GM12878 (cell line): ENCODE measurements around the gene PKN3. TPM values are rescaled to one million over a fixed set of nuclear protein-coding genes. Genes with fewer than 3 reads are reported as not detected.

Experiments
- ATAC-seq: fragments of 200-7000 bp; cut with Tn5 transposase; 3 replicates; pipeline ENCODE4 v1.9.1; 2020; ENCODE audit warnings: mild to moderate bottlenecking, moderate library complexity
- BruUV-seq: library from RNA; stranded (reverse); fragments of 400-500 nt; replicated peaks from 2 replicates; lab custom pipeline; 2021; lab: Mats Ljungman, UMichigan
- CTCF ChIA-PET: fragments of 300-600 bp; sonication (Branson Sonifier 250); formaldehyde crosslinking; extraction: SDS; loops from one replicate; lab custom pipeline; 2021; ENCODE audit warnings: inconsistent platforms; lab: Yijun Ruan, JAX
- POLR2A ChIA-PET: fragments of 350-600 bp; formaldehyde crosslinking; extraction: SDS; loops from one replicate; lab custom pipeline; 2021; ENCODE audit warnings: inconsistent platforms; lab: Charles Lee
- RAD21 ChIA-PET: fragments of 300-600 bp; sonication (Branson Sonifier 250); formaldehyde crosslinking; loops from one replicate; lab custom pipeline; 2023; ENCODE audit warnings: antibody characterized with exemption; ENCODE audit not compliant: unreplicated experiment; lab: Charles Lee
- SMC1A ChIA-PET: fragments of 300-600 bp; sonication (Branson Sonifier 250); formaldehyde crosslinking; loops from one replicate; lab custom pipeline; 2023; ENCODE audit not compliant: unreplicated experiment, uncharacterized antibody; lab: Charles Lee
- DNase-seq: peaks from one replicate; pipeline ENCODE4 v3.0.0-alpha.2; 2011; ENCODE audit warnings: low read depth, low spot score
- FAIRE-seq: peaks from 3 replicates; lab custom pipeline; 2011; peaks lifted over from hg19 to GRCh38; lab: Jason Lieb, UNC
- H2AFZ ChIP-seq: 2 replicates; pipeline ENCODE4 v1.6.0; 2011; ENCODE audit warnings: low read depth, low read length, control low read depth; ENCODE audit not compliant: control insufficient read depth
- H3K27ac ChIP-seq: 2 replicates; pipeline ENCODE4 v1.5.1; 2011; ENCODE audit warnings: control low read depth; ENCODE audit not compliant: control insufficient read depth, insufficient read depth
- H3K27me3 ChIP-seq, 2 experiments: replicated peaks in 1 of 2; 2 replicates each; pipeline versions ENCODE4 v1.6.0 to v1.6.1; 2011; ENCODE audit warnings: low read length in 1 of 2; ENCODE audit not compliant: control insufficient read depth in 2 of 2, insufficient read depth in 2 of 2
- H3K36me3 ChIP-seq, 2 experiments: 2 replicates each; pipeline ENCODE4 v1.5.1; 2011; ENCODE audit warnings: low read length in 1 of 2; ENCODE audit not compliant: control insufficient read depth in 2 of 2, insufficient read depth in 2 of 2
- H3K4me1 ChIP-seq: 2 replicates; pipeline ENCODE4 v1.6.1; 2011; ENCODE audit warnings: mild to moderate bottlenecking, low read length, moderate library complexity, mixed read lengths; ENCODE audit not compliant: control insufficient read depth, insufficient read depth
- H3K4me2 ChIP-seq: 2 replicates; pipeline ENCODE4 v1.6.0; 2011; ENCODE audit warnings: control low read depth; ENCODE audit not compliant: control insufficient read depth, insufficient read depth
- H3K4me3 ChIP-seq: fragments of 200-600 bp; sonication (generic); 2 replicates; pipeline ENCODE4 v1.5.1; 2016
- H3K79me2 ChIP-seq: 2 replicates; pipeline ENCODE4 v1.6.0; 2011; ENCODE audit warnings: low read length; ENCODE audit not compliant: control insufficient read depth, insufficient read depth
- H3K9ac ChIP-seq: 2 replicates; pipeline ENCODE4 v1.8.0; 2011; ENCODE audit warnings: low read length, control low read depth, mixed read lengths; ENCODE audit not compliant: control insufficient read depth, insufficient read depth
- H3K9me3 ChIP-seq: replicated peaks from 3 replicates; pipeline ENCODE4 v1.5.1; 2011; ENCODE audit warnings: mild to moderate bottlenecking, low read length; ENCODE audit not compliant: control insufficient read depth, insufficient read depth
- H4K20me1 ChIP-seq: 2 replicates; pipeline ENCODE4 v1.6.0; 2011; ENCODE audit not compliant: control insufficient read depth, insufficient read depth
- BCL11A ChIP-seq: IDR thresholded peaks from 2 replicates; pipeline ENCODE4 v1.6.1; 2011; ENCODE audit warnings: low read depth, low read length
- CHD1 ChIP-seq: IDR thresholded peaks from 2 replicates; pipeline ENCODE4 v1.6.1; 2012; ENCODE audit warnings: low read depth, low read length, improper control_type of control experiment
- EED ChIP-seq: sonication (generic); IDR thresholded peaks from 2 replicates; pipeline ENCODE4 v1.6.1; 2016; ENCODE audit warnings: antibody characterized with exemption, low read depth
- HDGF ChIP-seq: fragments of 450-650 bp; IDR thresholded peaks from 2 replicates; pipeline ENCODE4 v1.6.1; 2016; ENCODE audit warnings: antibody characterized with exemption
- JUNB ChIP-seq: IDR thresholded peaks from 2 replicates; pipeline ENCODE4 v1.6.1; 2016; ENCODE audit warnings: antibody characterized with exemption, mild to moderate bottlenecking
- MYC ChIP-seq: IDR thresholded peaks from 2 replicates; pipeline ENCODE4 v1.6.1; 2011; ENCODE audit warnings: mild to moderate bottlenecking, low read length, moderate library complexity, inconsistent platforms; ENCODE audit not compliant: insufficient read depth, insufficient replicate concordance, insufficient read length, severe bottlenecking
- POLR2A ChIP-seq: IDR thresholded peaks from 2 replicates; pipeline ENCODE4 v1.6.1; 2011; ENCODE audit warnings: low read depth, mild to moderate bottlenecking, low read length
- SRF ChIP-seq, 2 experiments: IDR thresholded peaks; 2 replicates each; pipeline ENCODE4 v1.6.1; 2011; ENCODE audit warnings: low read depth in 2 of 2, low read length in 2 of 2, mild to moderate bottlenecking in 1 of 2, moderate library complexity in 1 of 2
- YBX1 ChIP-seq: fragments of 450-650 bp; IDR thresholded peaks from 2 replicates; pipeline ENCODE4 v1.6.1; 2016; ENCODE audit warnings: antibody characterized with exemption
- YY1 ChIP-seq: IDR thresholded peaks from 2 replicates; pipeline ENCODE4 v1.6.1; 2011; ENCODE audit warnings: low read depth, mild to moderate bottlenecking, low read length
- ZSCAN29 ChIP-seq: fragments of 450-650 bp; IDR thresholded peaks from 2 replicates; pipeline ENCODE4 v1.6.1; 2017; ENCODE audit warnings: mild to moderate bottlenecking, moderate library complexity
- WGBS: methylation state at CpG from one replicate; pipeline ENCODE4 v1.1.6; 2016; ENCODE audit warnings: low lambda C conversion rate; ENCODE audit not compliant: insufficient replicate concordance, insufficient coverage; ENCODE audit errors: missing lambda C conversion rate; 5-methylcytosine and 5-hydroxymethylcytosine counted together
- in situ Hi-C: fragments of 300-500 bp; cut with MboI; formaldehyde crosslinking; loops from 9 replicates; pipeline ENCODE4 v1.14.3; 2018; ENCODE audit warnings: mixed read lengths
- intact Hi-C: fragments of 100-400 bp; cut with micrococcal nuclease; formaldehyde crosslinking; loops from one replicate; pipeline ENCODE4 v1.14.2; 2022; ENCODE audit not compliant: unreplicated experiment
- polyA plus RNA-seq, 11 experiments: library from polyadenylated mRNA; depleted of rRNA in 4 of 11; unstranded in 6 of 11; stranded (reverse) in 5 of 11; fragments of >200 nt; fragmentation: Nextera tagmentation in 4 of 11; fragmentation: Illumina TruSeq in 1 of 11; extraction: Ambion mirVana in 4 of 11; extraction: Trizol in 1 of 11; gene quantifications; 1 replicate in 1 of 11; 2 replicates in 10 of 11; pipeline versions ENCODE4 v1.2.1 to v1.2.3, GENCODE V29; 2011 to 2016; ENCODE audit warnings: inconsistent platforms in 2 of 11, missing spikeins in 2 of 11, low read depth in 1 of 11
- total RNA-seq, 4 experiments: library from RNA; depleted of rRNA in 3 of 4; stranded (reverse); fragments of >200 nt in 3 of 4; fragmentation: Illumina TruSeq in 1 of 4; extraction: Trizol in 1 of 4; gene quantifications; 2 replicates each; pipeline versions ENCODE4 v1.2.1 to v1.2.3, GENCODE V29; 2013 to 2021
- TF ChIP-seq, protein P1 (sequence below), 3 experiments: IDR thresholded peaks in 2 of 3; conservative IDR thresholded peaks in 1 of 3; 2 replicates each; pipeline ENCODE4 v1.5.1; 2011; ENCODE audit warnings: low read depth in 3 of 3, low read length in 3 of 3, mild to moderate bottlenecking in 3 of 3, control low read depth in 2 of 3, moderate library complexity in 2 of 3, inconsistent platforms in 1 of 3, mixed read lengths in 1 of 3; ENCODE audit not compliant: control insufficient read depth in 2 of 3, insufficient read depth in 1 of 3; ENCODE audit errors: extremely low read depth in 1 of 3
- TF ChIP-seq, protein P2 (sequence below): IDR thresholded peaks from 2 replicates; pipeline ENCODE4 v1.6.1; 2012; ENCODE audit warnings: low read depth, low read length, improper control_type of control experiment
- TF ChIP-seq, protein P3 (sequence below): IDR thresholded peaks from 2 replicates; pipeline ENCODE4 v1.6.1; 2011; ENCODE audit warnings: mild to moderate bottlenecking, low read depth, low read length, moderate library complexity; ENCODE audit not compliant: insufficient replicate concordance

Gene PKN3
- total and polyA plus RNA-seq, 10 of the 15 experiments (the other 5 are each of a cell fraction or from before 2014, with no cell fraction given) = 0.35 to 11.0 (median 3.3) TPM

DNA sequence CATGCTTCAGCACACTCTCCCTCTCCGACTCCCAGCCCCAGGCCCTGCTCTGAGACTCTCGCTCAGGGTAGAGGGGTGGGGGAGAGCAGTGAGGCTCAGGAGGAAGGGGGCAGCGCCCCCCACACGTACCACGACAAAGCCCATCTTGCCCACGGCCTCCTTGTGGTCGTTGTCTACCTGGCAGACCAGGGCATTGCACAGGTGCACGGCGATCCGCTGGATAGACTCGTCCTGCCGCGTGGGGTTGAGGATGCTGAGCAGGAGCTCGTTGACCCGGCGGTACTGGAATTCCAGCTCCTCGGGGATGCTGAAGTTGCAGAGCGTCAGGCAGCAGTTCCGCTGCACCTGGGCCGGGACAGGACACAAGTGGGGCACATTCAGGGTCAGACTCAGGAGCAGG is 40.1 kb downstream of the PKN3 start:
- intact Hi-C loops (no loop called here), in situ Hi-C loops (no loop called here)
- WGBS = 80% methylated on average over 20 of the region's 20 CpGs
- FAIRE-seq = no peak
- Histone ChIP-seq H3K4me3 (no peak overlapping the region), H3K4me2 (no peak overlapping the region), H2AFZ (no peak overlapping the region), H3K79me2 (no peaks in the 10 kb centered on the region), H3K9me3 (no peaks in the 10 kb centered on the region), H3K9ac (no peak overlapping the region), H4K20me1 (no peaks in the 10 kb centered on the region), H3K27me3 (no peaks in the 10 kb centered on the region)
- ChIA-PET SMC1A (no interaction called here), RAD21 (no interaction called here), POLR2A (interaction anchor here (0.6 kb wide), 1 partner anchor 217 kb away, joined by 4 read pairs; no protein-coding TSS in a partner anchor)
- BruUV-seq = no TSS peak
- TF ChIP-seq SRF (IDR thresholded peaks at IDR 0.05; ENCODE audit: low read depth in 2 of 2, low read length in 2 of 2) (no peak), EED (no peak), MYC (no peak), HDGF (no peak), JUNB (no peak), POLR2A (0 out of 2 replicates have a peak, but pooled peaks have one; percentile 12), YY1 (no peak), ZSCAN29 (no peak)
- TF ChIP-seq, all 136 proteins: peak for 1
- CTCF ChIA-PET = interaction anchor here (1.2 kb wide), 1 partner anchor 25 kb away, joined by 3 read pairs; no protein-coding TSS in a partner anchor
- Histone ChIP-seq H3K27ac (no peak overlapping the region), H3K4me1 (no peaks in the 10 kb centered on the region), H3K36me3 (no peaks in the 10 kb centered on the region)
- DNase-seq (no peak), ATAC-seq (no peak)

DNA sequence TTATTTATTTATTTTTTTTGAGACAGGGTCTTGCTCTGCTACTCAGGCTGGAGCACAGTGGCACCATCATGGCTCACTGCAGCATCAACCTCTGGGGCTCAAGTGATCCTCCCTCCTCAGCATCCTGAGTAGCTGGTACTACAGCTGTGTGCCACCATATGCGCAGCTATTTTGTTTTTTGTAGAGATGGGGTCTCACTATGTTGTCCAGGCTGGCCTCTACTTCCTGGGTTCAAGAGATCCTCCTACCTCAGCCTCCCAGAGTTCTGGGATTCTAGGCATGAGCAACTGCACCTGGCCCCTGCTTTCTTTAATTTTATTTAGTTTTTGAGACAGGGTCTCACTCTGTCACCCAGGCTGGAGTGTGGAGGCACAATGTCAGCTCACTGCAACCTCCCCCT is 41.1 kb downstream of the PKN3 start:
- no TSS peak for BruUV-seq
- Histone ChIP-seq H3K4me1 (no peaks in the 10 kb centered on the region), H3K27me3 (no peaks in the 10 kb centered on the region), H3K79me2 (no peaks in the 10 kb centered on the region), H3K27ac (no peak overlapping the region), H4K20me1 (no peaks in the 10 kb centered on the region), H2AFZ (no peak overlapping the region), H3K9ac (no peak overlapping the region), H3K36me3 (no peaks in the 10 kb centered on the region), H3K4me2 (no peak overlapping the region), H3K9me3 (no peaks in the 10 kb centered on the region), H3K4me3 (no peak overlapping the region)
- no peak for DNase-seq
- POLR2A ChIA-PET = no interaction called here
- RAD21 ChIA-PET = no interaction called here
- WGBS = 92% methylated on average over 1 of the region's 1 CpG
- CTCF ChIA-PET = interaction anchor here (0.6 to 1.5 kb wide), 3 partner anchors 19 to 61 kb away, joined by 3 to 4 read pairs (median 3); no protein-coding TSS in a partner anchor
- no peak for ATAC-seq
- SMC1A ChIA-PET = no interaction called here
- in situ Hi-C loops (no loop called here), intact Hi-C loops (no loop called here)
- FAIRE-seq = no peak
- TF ChIP-seq, protein P1, sequence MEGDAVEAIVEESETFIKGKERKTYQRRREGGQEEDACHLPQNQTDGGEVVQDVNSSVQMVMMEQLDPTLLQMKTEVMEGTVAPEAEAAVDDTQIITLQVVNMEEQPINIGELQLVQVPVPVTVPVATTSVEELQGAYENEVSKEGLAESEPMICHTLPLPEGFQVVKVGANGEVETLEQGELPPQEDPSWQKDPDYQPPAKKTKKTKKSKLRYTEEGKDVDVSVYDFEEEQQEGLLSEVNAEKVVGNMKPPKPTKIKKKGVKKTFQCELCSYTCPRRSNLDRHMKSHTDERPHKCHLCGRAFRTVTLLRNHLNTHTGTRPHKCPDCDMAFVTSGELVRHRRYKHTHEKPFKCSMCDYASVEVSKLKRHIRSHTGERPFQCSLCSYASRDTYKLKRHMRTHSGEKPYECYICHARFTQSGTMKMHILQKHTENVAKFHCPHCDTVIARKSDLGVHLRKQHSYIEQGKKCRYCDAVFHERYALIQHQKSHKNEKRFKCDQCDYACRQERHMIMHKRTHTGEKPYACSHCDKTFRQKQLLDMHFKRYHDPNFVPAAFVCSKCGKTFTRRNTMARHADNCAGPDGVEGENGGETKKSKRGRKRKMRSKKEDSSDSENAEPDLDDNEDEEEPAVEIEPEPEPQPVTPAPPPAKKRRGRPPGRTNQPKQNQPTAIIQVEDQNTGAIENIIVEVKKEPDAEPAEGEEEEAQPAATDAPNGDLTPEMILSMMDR (IDR thresholded peaks at IDR 0.05 in 2 of 3, conservative IDR thresholded peaks at IDR 0.05 in 1 of 3; ENCODE audit: control insufficient read depth in 2 of 3, extremely low read depth in 1 of 3, insufficient read depth in 1 of 3, low read depth in 3 of 3, low read length in 3 of 3) = no peak
- TF ChIP-seq, protein P2, sequence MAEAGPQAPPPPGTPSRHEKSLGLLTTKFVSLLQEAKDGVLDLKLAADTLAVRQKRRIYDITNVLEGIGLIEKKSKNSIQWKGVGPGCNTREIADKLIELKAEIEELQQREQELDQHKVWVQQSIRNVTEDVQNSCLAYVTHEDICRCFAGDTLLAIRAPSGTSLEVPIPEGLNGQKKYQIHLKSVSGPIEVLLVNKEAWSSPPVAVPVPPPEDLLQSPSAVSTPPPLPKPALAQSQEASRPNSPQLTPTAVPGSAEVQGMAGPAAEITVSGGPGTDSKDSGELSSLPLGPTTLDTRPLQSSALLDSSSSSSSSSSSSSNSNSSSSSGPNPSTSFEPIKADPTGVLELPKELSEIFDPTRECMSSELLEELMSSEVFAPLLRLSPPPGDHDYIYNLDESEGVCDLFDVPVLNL = no peak
- no peak for TF ChIP-seq BCL11A
- TF ChIP-seq, protein P3, sequence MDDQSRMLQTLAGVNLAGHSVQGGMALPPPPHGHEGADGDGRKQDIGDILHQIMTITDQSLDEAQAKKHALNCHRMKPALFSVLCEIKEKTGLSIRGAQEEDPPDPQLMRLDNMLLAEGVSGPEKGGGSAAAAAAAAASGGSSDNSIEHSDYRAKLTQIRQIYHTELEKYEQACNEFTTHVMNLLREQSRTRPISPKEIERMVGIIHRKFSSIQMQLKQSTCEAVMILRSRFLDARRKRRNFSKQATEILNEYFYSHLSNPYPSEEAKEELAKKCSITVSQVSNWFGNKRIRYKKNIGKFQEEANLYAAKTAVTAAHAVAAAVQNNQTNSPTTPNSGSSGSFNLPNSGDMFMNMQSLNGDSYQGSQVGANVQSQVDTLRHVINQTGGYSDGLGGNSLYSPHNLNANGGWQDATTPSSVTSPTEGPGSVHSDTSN = no peak
- TF ChIP-seq CHD1 = no peak
- TF ChIP-seq YBX1 = no peak
